ENCODE measurements around the gene ENO2.
A peak's percentile ranks its signal among the peaks of the same experiment; 100 is the strongest.
"Not testable (repeated sequence)": the region's sequence is repeated elsewhere in the genome, so short reads cannot be mapped to it uniquely, and the experiment has no call there.

Gene ENO2

DNA sequence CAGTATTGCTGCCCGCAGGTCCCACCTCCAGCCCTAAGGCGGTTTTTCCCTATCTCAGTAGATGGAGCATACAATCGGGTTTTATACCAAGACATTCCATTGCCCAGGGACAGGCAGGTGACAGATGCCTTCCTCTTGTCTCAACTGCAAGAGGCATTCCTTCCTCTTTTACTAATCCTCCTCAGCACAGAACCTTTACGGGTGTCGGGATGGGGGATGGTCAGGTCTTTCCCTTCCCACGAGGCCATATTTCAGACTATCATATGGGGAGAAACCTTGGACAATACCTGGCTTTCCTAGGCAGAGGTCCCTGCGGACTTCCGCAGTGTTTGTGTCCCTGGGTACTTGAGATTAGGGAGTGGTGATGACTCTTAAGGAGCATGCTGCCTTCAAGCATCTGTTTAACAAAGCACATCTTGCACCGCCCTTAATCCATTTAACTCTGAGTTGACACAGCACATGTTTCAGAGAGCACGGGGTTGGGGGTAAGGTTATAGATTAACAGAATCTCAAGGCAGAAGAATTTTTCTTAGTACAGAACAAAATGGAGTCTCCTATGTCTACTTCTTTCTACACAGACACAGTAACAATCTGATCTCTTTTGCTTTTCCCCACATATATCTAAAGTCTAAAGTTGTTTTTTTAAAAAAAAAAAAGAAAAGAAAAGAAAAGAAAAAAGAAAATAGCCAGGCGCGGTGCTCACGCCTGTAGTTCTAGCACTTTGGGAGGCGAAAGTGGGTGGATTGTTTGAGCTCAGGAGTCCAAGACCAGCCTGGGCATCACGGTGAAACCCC, 28.0 kb upstream of the ENO2 start:
- not testable (repeated sequence) for DNase-seq

DNA sequence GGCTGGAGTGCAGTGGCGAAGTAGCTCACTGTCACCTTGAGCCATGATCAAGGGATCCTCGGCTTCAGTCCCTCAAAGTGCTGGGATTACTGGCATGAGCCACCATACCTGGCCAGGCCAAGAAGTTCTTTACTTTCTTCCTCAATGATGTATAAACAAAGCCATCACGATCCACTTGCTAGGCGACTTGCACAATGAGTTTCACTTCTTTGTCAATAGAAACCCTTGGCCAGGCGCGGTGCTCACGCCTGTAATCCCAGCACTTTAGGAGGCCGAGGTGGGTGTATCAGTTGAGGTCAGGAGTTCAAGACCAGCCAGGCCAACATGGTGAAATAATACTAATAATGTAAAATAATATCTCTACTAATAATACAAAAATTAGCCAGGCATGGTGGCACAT, 26.9 kb upstream of the ENO2 start:
- DNase-seq, result no peak

DNA sequence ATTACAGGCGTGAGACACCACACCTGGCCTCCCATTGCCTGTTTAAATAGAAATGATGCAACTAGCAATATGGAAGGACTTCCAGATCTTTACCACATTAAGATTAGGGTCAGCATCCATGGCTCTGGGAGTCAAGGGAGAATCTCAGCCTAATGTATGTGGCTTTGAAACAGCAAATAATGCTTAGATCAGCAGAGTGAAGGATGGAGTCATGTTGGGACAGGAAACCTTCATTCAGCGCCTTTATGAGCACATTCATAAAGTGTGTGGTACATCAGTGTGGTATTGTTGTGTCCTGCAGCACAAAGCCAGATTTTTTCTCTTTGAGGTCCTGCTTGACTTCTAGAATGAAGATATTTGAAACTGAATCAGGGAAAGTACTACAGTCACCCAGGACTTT, 26.0 kb upstream of the ENO2 start:
- DNase-seq, result no peak

DNA sequence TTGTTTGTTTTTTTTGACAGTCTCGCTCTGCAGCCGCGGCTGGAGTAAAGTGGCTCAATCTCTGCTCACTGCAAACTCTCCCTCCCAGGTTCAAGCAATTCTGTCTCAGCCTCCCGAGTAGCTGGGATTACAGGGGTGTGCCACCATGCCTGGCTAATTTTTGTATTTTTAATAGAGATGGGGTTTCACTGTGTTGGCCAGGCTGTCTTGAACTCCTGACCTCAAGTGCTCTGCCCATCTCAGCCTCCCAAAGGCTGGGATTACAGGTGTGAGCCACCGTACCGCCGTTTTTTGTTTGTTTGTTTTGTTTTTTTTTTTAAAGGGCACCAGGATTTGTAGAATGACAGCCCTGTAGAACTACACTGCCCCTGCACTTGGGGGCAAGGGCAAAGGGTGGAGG, 25.6 kb upstream of the ENO2 start:
- DNase-seq, result not testable (repeated sequence)

DNA sequence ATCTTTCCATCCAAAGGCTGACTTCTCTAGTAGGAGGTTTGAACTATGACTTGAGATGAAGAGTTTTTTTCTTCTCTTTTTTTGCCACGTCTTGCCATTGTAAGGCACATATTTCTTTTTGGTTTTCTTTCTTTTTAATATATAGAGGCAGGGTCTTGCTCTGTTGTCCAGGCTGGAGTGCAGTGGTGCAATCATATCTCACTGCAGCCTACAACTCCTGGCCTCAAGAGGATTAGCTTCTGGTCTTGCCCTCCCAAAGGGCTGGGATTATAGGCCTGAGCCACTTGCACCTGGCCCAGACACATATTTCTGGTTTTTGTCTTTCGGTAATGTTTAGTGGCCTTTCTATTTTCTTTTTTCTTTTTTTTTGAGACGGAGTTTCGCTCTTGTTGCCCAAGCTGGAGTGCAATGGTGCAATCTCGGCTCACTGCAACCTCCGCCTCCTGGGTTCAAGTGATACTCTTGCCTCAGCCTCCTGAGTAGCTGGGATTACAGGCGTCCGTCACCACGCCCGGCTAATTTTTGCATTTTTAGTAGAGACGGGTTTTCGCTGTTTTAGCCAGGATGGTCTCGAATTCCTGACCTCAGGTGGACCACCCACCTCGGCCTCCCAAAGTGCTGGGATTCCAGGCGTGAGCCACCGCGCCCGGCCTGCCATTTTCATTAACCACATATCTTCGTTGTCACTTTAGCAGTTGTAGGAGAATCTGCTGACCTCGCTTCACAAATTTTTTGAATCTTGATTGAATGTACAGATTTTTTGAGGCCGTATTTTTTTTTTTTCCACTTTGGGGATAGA, 24.4 kb upstream of the ENO2 start:
- not testable (repeated sequence) for DNase-seq

DNA sequence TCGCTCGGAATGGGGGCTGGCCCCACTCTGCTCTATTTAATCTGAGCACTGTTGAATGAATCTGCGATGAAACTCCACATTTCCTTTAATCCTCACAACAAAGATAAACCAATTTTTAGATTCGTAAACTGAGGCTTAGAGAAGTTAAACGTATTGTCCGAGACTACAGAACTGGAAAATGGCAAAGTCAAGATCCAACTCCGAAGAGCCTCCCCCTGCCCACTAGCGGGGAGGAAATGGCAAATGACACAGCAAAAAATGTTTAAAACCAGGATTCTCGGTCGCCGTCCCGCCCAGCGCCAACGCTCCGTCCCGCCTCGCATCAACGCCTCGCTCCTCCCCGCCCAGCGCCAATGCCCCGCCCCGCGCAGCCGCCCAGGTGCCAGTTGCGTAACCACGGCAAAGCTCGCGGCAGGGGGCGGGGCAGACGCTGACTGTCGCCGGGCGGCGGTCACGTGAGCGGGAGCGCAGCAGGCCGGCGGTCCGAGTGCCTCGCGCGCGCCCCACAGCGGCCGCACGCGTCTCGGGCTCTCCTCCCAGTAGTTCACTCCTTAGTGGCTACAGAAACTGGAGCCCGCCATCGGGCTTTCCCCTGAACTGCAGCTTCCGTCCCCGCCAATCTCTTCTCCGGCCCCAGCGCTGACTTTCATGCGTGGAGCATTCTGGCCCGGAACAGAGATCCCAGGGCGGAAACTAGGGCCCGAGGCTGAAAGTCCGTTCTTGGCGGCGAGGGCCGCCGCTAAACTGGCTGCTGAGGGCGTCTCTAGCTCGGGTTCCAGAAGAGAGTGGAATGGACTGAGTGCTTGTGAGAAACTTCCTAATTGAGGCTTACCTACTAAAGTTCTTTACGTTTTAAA, 23.4 kb upstream of the ENO2 start:
- DNase-seq, result peak; percentile 100

GRCh38 chr12:6891646-6892001, 22.8 kb upstream of the ENO2 start:
- no peak for DNase-seq

DNA sequence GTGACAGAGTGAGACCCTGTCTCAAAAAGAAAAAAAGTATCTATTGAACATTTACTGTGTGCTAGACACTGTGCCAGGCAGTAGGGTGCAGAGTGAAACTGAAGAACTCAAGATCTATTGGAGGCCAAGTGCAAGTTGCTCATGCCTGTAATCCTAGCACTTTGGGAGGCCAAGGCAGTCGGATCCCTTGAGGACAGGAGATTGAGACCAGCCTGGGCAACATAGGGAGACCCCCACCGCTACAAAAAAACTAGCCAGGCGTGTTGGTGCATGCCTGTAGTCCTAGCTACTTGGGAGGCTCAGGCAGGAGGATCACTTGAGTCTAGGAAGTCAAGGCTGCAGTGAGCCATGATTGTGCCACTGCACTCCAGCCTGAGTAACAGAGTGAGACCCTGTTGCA, 21.7 kb upstream of the ENO2 start:
- not testable (repeated sequence) for DNase-seq

DNA sequence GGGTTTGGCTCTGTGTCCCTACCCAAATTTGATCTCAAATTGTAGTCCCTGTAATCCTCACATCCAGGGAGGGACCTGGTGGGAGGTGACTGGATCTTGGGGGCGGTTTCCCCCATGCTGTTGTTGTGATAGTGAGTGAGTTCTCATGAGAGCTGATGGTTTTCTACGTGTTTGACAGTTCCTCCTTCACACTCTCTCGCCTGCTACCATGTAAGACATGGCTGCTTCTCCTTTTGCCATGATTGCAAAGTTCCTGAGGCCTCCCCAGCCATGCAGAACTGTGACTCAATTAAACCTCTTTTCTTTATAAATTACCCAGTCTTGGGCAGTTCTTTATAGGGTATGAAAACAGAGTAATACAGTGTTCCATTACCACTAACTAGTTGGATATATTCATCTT, 20.1 kb upstream of the ENO2 start:
- DNase-seq, result no peak

DNA sequence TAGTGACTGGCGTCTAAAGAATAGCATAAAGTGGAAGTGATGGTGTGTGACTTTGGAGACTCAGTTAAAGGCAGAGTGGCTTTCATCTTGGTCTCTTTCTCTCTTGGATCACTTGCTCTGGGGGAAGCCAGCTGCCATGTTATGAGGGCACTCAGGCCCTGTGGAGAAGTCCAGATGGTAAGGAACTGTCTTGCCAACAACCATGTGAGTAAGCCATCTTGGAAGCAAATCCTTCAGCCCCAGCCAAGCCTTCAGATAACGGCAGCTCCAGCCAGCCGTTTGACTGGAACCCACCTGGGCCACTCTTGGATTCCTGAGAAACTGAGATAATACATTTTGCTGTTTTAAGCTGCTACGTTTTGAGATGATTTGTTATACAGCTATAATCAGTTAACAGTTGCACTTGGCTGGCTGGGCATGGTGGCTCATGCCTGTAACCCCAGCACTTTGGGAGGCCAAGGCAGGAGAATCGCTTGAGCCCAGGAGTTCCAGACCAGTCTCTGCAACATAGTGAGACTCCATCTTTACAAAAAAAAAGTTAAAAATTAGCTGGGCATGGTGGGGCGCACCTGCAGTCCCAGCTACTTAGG, 17.4 kb upstream of the ENO2 start:
- no peak for DNase-seq

DNA sequence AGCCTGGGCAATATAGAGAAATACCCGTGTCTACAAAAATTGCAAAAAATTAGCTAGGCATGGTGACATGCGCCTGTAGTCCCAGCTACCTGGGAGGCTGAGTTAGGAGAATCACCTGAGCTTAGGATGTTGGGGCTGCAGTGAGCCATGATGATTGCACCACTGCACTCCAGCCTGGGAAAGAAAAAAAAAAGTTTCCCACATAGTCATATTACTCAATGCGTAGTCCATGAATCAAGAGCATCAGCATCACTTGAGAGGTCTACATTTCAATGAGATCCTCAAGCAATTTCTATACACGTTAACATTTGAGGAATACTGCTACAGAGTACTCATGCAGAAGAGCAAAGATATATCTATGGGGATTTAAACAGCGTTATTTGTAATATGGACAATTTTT, 15.0 kb upstream of the ENO2 start:
- DNase-seq, result no peak

GRCh38 chr12:6899837-6900519, 14.4 kb upstream of the ENO2 start:
- no peak for DNase-seq

GRCh38 chr12:6902448-6902847, 11.9 kb upstream of the ENO2 start:
- DNase-seq, result no peak

DNA sequence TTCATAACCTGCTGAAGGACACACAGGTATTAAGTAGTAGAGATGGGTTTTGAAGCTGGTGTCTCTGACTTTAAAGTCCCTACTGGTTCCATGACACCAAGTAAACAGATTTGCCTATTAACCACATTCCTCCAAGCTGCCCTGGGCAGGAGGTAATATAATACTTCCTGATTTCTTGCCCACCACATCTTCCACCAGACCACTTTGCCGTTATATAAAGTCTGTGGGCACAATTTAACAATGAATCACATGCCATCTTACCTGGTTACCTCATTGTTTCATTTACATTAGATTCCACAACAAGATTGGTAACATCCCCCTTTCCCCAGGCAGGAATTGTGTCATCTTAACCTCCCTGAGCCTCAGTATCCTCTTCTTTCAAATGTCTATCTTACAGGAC, 10.7 kb upstream of the ENO2 start:
- DNase-seq, result no peak

- DNase-seq, result peak; percentile 99
Measured at GRCh38 chr12:6904280-6905276, 9.8 kb upstream of the ENO2 start, which contains the start of gene LRRC23. Gene LRRC23, plus strand, starts transcription at chr12:6904822. Its CDS starts 812 bp downstream, at chr12:6905634.

DNA sequence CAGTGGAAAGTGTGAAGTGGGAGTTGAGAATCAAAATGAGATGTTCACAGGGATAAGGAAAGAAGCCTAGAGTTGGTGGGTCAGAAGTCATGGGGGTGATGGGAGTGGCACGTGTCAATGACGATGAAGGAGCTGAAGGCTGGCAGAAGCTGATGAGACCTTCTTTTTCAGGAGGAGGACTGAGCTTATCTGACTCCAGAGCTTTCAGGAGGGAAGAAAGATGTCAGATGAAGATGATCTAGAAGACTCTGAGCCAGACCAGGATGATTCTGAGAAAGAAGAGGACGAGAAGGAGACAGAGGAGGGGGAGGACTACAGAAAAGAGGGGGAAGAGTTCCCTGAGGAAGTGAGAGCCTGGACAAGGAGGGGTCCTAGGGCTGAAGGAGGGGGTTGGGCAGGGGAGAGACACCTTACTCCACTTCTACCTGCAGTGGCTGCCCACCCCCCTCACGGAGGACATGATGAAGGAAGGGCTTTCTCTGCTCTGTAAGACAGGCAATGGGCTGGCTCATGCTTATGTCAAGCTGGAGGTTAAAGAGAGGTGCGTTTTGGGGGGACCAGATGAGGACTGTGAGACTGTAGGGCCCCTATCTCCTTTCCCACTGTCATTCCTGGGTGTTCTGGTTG, 8.9 kb upstream of the ENO2 start:
- no peak for DNase-seq

DNA sequence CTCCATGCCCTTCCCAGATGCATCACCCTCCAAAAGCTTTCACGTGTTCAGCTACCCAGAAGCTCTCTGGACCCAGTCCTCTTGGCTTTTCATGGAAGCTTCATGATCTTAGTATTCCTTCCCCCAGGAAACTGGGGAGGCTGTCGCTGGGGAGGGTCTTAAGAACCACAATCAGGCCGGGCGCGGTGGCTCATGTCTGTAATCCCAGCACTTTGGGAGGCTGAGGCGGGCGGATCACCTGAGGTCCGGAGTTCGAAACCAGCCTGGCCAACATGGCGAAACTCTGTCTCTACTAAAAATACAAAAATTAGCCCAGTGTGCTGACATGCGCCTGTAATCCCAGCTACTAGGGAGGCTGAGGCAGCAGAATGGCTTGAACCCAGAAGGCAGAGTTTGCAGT, 6.2 kb upstream of the ENO2 start:
- not testable (repeated sequence) for DNase-seq

GRCh38 chr12:6909421-6910145, 4.8 kb upstream of the ENO2 start:
- DNase-seq, result no peak

- DNase-seq, result no peak
Measured at GRCh38 chr12:6912164-6912935, 2.0 kb upstream of the ENO2 start.

Measured in activated effector memory CD4-positive, alpha-beta T cell treated with anti-CD3 and anti-CD28 coated beads, Interleukin-2, amount 50 U/mL, for 16 hours (primary cell).